ENCODE measurements around the gene MRPL9. TPM values are rescaled to one million over a fixed set of nuclear protein-coding genes. Genes with fewer than 3 reads are reported as not detected.
"Not testable (repeated sequence)": the region's sequence is repeated elsewhere in the genome, so short reads cannot be mapped to it uniquely, and the experiment has no call there.

Gene MRPL9
- total RNA-seq, 2 experiments from 2014 or later, result 161 to 169 TPM

- ChIA-PET CTCF (interaction anchor here (0.7 kb wide), 1 partner anchor 148 kb away, joined by 3 read pairs; no protein-coding TSS in a partner anchor), POLR2A (no interaction called here)
Observed at GRCh38 chr1:151741516-151741915, 21.8 kb downstream of the MRPL9 start.

GRCh38 chr1:151739590-151740355, 23.5 kb downstream of the MRPL9 start:
- CTCF ChIA-PET, result no interaction called here
- POLR2A ChIA-PET, result no interaction called here

GRCh38 chr1:151737479-151737878, 25.8 kb downstream of the MRPL9 start:
- ChIA-PET POLR2A (interaction anchor here (0.7 kb wide), 1 partner anchor 144 kb away, joined by 3 read pairs; no protein-coding TSS in a partner anchor), CTCF (interaction anchor here (1.4 kb wide), 1 partner anchor 144 kb away, joined by 5 read pairs; no protein-coding TSS in a partner anchor)

- CTCF ChIA-PET, result interaction anchor here (1.4 kb wide), 1 partner anchor 143 kb away, joined by 5 read pairs; no protein-coding TSS in a partner anchor
- POLR2A ChIA-PET, result interaction anchor here (0.7 kb wide), 1 partner anchor 143 kb away, joined by 3 read pairs; no protein-coding TSS in a partner anchor
Observed at GRCh38 chr1:151737026-151737425, 26.3 kb downstream of the MRPL9 start.

DNA sequence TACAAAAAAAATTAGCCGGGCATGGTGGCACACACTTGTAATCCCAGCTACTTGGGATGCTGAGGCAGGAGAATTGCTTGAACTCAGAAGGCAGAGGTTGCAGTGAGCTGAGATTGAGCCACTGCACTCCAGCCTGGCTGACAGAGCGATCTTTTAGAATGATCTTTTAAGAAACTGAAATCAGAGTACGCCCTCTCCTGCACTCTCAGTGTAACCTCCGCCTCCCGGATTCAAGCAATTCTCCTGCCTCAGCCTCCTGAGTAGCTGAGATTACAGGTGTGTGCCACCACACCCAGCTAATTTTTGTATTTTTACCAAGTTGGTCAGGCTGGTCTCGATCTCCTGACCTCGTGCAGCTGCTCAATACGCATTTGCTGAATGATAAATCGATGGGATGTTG, 29.3 kb downstream of the MRPL9 start:
- CTCF ChIA-PET, result interaction anchor here (0.9 to 1.8 kb wide), 4 partner anchors 102 to 287 kb away, joined by 3 to 4 read pairs (median 4); no protein-coding TSS in a partner anchor
- POLR2A ChIA-PET, result not testable (repeated sequence)

DNA sequence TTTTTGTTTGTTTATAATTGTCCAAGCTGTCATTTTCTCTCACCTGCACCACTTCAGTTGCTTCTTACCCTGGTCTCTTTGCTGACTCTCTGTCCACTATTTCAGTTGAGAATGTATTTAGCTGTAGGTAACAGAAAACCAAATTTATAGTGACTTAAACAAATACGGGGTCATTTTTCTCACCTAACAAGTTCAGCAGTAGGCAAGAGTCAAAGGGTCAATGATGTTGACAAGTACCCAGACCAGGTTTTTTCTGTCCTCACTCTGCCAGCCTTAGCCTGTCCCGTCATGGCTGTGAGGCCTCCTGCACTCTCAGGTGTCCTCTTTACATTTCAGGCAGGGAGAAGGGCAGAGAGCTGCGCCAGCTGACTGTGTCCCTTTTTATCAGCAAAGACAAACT, 30.2 kb downstream of the MRPL9 start:
- ChIA-PET POLR2A (no interaction called here), CTCF (no interaction called here)

DNA sequence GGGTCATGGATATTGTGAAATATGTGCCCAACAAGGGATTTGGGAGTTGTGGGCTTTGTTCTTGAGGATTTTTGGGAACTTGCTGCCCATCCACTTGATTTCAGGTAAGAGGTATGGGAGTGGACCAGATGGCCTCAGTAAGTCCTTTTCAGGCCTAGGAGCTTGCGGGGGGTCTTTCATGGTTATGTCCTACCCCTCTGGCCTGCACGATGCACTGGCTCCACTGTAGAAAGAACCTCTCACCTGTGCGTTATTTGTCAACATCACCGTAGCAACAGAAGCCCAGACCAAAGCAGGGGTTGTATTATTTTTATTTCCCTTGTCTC, 33.4 kb downstream of the MRPL9 start:
- ChIA-PET CTCF (no interaction called here), POLR2A (no interaction called here)

DNA sequence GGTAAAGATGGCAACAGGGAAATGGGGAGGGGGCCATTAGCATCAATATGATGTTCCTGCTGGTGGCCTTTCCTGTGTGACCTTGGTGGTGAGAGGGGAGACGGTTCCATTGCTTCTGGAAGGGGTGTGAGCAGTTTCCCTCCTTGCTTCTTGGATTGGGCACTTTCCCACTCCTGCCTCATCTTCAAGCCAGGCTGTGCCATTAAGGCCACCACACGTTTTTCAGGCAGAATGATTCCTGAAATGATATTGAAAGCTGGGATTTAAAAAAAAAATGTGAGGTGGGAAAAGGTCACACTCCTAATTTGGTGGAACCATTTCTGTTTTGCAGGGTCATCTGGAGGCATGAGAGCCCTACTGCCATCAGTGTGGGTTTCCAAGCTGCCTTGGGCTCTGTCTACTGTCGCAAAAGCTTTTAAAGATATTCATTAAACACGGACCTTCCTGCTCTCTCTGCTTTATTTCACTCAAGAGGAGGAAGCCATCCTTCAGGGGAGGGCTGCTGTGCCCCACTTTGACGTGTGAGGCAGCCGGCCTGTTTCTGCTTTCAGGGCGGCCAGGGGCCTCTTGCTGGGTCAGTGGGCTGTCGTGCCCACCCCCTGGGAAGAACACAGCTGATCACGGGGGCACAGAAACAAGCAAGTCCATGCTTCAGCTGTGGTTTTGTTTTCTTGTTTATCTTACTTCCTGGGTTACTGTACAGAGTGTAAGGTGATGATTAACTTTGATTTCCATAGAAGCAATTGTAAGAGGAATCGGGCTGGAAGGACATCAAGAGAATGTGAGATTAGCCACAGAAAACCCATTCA, 33.9 kb downstream of the MRPL9 start:
- ChIA-PET POLR2A (no interaction called here), CTCF (no interaction called here)

DNA sequence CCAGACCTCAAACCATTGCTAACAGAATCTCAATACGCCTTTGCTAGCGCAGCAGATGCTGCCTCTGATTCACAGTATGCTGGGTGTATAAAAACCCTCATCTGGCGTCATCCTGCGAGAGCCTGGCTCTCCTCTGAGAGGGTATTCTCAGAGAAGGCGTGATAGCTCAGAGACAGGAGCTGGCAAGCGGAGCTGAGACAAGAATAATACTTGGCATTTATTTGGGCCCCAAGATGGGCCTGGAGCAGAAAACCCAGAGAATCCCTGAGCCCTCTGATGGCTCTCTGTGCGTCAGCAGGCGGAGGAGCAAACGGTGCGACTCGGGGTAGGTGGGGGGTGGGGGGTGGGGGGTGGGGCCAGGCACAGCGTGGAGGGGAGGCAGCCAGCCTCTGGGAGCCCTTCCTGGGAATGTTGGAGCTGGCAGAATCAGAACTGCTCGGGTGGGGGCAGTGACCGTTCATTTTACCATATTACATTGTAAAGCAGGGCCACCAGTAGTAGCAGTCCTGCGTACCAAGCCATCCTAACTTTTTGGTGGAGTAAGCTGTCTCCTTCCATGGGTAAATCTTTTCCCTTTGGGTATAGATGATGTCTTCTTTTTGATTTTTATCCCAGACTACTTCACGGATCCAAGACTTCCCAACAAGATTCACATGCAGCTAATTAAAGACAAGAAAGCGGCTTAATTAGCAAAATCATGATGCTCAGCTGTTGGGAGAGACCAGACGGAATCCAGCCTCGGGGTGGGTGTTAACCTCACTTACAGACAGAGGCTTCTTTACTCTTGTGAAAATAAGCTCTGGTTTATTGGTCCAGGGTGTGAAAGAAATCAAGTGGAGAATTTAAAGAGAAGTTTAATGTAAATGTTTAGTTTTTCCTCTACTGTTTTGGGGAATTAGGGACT, 34.9 kb downstream of the MRPL9 start:
- CTCF ChIA-PET, result no interaction called here
- POLR2A ChIA-PET, result no interaction called here

DNA sequence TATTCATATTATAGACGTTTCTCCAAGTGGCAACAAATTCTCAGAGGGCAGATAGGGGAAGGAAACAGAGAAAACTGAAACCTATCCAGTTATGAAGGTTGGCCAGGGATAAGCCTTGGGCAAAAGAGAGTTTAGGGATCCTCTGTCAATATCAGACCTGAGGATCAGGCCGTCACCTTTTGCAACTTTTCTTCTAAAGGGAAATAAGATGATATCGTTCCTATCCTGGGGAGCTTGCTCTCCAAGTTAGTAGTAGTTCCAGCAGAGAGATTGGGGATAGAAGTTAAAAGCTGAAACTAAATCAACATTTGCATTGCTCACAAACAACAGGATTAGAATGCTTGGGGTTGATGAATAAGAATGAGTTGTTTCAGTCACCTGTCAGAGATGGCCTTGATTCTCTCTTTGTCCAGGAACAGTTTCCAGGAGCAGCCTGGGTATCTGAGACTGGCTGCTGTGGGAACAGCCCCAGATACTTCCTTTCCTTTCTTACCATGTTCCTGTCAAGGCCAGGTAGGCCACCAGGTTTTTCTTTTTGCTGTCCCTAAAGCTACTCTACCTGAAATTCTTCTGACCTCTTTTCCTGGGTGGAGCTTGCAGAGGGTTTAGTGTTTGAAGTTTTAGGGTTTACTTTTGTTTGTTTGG, 39.4 kb downstream of the MRPL9 start:
- ChIA-PET CTCF (no interaction called here), POLR2A (no interaction called here)

DNA sequence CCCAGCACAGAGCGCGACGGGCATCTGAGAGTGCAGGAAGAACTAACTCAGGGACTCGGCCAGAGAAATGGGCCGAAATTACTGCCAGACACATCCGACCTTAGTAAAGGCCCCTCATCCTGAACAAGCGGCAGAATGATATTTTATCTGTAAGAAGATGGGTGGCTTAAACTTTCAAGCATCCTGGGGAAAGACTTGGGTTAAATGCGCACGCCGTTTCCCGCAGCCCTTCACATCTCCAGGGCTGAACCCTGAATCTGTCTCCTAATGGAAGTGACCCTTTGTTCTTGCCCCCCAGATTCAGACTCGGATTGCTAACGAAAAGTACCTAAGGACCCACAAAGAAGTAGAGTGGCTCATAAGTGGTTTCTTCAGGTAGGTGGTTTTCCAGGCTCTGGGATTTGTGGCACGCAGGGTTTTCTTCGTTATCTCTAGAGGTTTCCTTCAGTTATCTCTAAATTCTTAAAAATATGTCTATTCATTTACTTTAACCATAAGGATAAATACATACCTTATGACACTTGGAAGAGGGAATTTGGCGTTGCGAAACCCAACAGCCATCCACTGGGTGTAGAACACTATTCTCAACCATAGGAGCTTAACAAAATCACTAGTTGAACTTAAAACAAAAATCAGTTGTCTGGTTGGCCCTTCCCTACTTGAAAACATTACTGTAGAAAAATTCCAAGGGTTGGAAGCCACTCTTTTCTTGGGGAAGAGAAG, 41.3 kb downstream of the MRPL9 start:
- POLR2A ChIA-PET, result no interaction called here

DNA sequence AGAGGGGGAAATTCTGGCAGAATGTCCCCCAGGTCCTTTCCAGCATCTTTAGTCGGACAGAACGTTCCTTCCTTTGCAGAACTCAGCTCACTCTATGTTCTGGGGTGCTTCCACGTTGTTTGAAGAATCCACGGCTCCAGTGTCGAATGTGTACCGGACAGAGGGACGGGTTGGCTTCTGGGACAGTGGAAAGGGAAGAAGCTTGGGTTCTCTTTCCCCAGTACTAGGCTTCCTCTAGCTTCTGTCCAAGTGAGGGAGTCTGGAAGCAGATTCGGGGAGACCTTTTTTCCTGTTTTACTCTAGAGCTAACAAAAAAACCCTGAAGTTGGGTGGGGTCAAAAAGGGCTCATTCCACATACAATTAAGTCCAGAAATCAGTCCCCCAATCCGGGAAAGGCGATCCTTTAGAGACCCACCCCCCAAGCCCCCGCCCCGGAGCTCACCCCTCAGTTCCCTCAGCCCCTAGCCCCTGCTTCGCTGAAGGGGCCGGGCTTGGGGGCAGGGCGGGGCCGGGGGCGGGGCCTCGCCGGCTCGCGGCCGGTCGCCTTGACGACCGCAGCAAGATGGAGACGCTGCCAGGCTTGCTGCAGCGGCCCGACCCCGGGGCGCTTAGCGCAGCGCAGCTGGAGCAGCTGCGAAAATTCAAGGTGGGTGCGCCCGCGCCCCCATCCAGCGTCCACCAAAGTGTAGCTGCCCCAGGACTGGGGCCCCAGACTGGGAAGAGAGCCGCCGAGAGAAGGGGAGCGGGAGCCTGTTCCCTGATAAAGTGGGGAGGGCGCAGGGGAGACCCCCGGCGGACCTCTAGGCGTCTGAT, 42.1 kb downstream of the MRPL9 start, which contains the start of gene RIIAD1:
Gene RIIAD1 (plus strand): TSS at position 549 of the 814 bp plus-strand sequence. CDS start 15 bp downstream, at position 564.
- ChIA-PET CTCF (interaction anchor here (0.6 to 1.0 kb wide), 2 partner anchors 313 to 350 kb away, joined by 3 read pairs; no protein-coding TSS in a partner anchor), POLR2A (no interaction called here)

More for the DNA sequence above, 41.3 kb downstream of the MRPL9 start:
- CTCF ChIA-PET, result interaction anchor here (1.6 kb wide), 1 partner anchor 128 kb away, joined by 4 read pairs; no protein-coding TSS in a partner anchor

DNA sequence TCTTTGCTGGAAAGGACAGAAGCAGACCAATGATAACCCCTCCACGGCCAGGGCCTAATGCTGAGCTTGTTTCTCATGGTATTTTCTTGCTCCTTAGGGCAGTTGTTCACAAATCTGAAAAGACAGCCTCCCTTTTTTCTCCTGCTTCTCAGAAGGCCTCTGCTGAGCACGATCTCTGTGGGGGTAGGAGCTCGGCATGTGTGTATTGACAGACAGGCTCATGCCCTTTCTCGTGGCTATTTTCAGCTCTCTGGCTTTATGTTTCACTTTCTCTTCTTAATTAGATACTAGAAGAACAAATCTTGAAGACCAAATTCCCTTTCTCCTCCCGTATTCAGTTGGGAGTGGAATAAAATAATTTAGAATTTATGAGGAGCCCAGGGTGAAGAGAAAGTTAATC, 42.7 kb downstream of the MRPL9 start:
- ChIA-PET CTCF (interaction anchor here (1.0 kb wide), 1 partner anchor 313 kb away, joined by 3 read pairs; no protein-coding TSS in a partner anchor), POLR2A (no interaction called here)

DNA sequence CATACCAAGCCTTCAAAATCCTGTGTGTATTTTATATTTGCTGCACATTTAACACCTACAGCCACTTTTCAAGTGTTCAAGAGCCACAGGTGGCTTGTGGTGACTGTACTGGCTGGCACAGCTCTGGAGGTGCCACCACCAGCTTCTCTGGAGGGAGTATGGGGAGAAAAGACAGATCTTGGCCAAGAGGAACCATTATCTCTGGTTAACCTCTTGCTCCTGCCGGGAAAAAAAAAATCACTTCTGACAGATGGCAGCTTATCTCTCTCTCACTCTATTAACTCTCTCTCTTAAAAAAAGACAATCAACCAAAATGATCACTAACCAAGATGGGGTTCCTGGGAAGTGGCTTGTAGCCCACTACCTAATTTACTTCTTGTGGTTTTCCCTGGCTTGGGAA, 43.2 kb downstream of the MRPL9 start:
- ChIA-PET CTCF (interaction anchor here (1.0 kb wide), 1 partner anchor 312 kb away, joined by 3 read pairs; no protein-coding TSS in a partner anchor), POLR2A (no interaction called here)

DNA sequence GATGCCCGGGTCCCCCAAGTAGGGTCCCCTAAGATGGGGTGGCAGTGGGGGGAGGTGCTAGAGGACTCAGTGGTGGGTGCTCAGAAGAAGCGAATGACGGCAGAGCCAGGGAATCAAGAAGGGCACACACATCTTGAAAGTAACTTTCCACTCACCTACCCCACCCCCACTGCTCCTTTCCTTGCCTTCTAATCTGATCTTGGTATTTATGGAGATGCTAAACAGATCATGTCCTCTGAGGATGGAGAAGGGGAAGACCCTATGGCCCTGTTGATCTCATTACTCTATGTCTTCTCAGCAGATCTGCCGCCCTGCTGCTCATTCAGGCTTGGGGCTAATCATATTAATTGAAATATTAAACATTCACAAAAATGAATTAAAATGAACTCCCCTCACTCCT, 44.6 kb downstream of the MRPL9 start:
- POLR2A ChIA-PET, result no interaction called here
- CTCF ChIA-PET, result no interaction called here

DNA sequence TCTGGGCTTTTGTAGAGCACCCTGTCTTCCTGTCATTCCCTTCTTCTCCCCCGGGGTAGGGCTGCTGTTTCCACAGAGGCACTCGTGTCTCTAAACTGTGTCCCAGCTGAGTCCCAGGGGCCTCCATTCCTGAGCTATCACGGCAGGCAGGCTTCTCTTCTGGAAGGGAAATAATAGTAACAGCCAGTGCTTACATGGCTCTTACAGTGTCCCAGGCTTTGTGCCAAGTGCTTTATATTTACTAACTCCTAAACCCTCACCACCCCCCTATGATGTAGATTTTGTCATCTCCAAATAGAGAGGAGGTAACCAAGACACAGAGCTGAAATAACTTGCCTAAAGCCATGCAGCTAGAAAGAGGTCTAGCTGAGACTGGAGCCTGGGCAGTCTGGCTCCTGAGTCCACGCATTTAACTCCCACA, 45.3 kb downstream of the MRPL9 start:
- ChIA-PET CTCF (no interaction called here), POLR2A (no interaction called here)

DNA sequence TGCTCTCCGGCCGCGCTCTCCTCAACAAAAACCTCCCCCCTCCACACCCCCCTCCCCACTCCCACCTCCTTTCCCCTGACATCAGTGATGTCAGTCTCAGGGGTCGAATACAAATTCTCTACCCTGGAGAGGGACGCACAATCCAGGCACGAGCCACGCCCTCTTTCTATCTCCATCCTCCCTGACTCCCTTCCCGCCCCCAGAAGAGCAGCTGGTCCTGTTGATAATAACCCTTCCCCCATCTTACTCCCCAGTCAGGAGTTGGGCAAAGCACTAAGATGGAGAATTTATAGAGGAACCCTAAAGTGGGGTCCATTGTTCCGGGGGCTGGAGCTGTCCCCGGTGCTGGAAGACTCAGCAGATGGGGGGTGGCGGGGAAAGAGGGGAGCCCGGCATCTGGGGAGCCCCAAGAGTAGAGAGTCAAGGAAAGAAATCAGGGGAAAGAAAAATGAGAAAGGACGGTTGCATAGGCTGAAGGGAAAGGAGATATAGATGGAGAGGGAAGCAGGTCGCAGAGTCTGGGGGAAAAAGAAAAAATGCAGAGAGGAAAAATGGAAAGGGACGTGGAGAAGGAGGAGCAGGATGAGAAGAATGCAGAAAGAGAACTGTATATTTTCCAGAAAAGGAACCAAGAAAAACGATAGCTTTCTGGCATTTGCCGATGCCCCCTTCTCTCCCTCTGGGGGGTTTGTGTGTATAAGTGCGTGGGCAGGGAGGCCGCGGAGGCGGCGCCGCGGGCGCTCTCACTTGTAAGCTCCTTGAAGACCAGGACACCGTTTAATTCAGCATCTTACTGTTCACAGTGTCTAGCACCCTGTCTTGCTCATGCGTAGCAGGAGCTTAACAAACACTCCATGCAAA, 46.3 kb downstream of the MRPL9 start, which contains the start of gene CELF3:
Gene CELF3 (minus strand): TSS at position 33 of the 861 bp plus-strand sequence. CDS start 783 bp downstream, outside the sequence.
- ChIA-PET CTCF (interaction anchor here (0.7 kb wide), 1 partner anchor 105 kb away, joined by 3 read pairs; the partner anchor contains the start of gene SNX27), POLR2A (no interaction called here)
